22Rv1 (cell line): ENCODE data around the gene CS.

ENCODE experiments used
- CTCF ChIP-seq: fragments of 450-650 bp; IDR thresholded peaks from 2 replicates; pipeline ENCODE4 v1.5.1; 2017; ENCODE audit warnings: mild to moderate bottlenecking
- ZFX ChIP-seq: fragments of 450-650 bp; IDR thresholded peaks from 2 replicates; pipeline ENCODE4 v1.6.1; 2017; ENCODE audit warnings: antibody characterized with exemption, borderline replicate concordance

DNA sequence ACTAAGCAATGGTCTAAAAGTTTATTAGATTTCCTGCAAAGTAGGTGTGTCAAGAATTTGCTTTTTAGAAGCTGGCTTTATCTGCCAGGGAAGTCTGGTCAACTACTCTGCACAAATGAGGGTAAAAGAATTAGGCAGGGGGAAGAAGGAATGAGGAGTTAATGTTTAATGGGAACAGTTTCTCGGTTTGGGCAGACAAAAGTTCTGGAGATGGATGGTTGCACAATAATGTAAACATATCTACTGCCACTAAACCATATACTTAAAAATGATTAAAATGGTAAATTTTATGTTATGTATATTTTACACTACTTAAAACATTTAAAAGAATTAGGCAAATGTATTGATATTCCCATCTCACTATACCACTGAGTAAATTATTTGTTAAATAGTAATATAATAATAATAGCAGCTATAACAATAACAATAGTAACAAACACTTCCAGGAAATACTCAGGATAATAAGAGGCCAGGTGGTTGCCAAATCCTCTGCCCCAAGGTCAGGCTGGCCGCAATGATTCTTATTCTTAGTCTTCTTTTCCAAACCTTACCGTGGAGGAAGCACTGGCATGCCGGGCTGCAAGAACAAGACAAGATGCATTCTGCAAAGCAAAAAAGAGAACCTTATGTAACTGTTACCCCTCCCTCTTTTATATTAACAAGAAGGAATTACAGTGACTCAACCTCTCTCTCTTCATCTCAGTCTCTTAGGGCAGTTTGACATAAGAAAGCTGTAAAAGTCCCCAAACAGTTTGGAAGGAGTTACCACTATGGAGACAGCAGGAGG, 13.9 kb downstream of the CS start:
- TF ChIP-seq CTCF (no peak), ZFX (no peak)
